IPS-NIHi11 (cell line): ENCODE data around the gene KLHDC10.
"Not testable (repeated sequence)": the region's sequence is repeated elsewhere in the genome, so short reads cannot be mapped to it uniquely, and the experiment has no call there.

ENCODE experiments used
- DNase-seq: peaks from one replicate; pipeline ENCODE4 v3.0.0; 2012; ENCODE audit warnings: mixed read lengths, low spot score

Gene KLHDC10

DNA sequence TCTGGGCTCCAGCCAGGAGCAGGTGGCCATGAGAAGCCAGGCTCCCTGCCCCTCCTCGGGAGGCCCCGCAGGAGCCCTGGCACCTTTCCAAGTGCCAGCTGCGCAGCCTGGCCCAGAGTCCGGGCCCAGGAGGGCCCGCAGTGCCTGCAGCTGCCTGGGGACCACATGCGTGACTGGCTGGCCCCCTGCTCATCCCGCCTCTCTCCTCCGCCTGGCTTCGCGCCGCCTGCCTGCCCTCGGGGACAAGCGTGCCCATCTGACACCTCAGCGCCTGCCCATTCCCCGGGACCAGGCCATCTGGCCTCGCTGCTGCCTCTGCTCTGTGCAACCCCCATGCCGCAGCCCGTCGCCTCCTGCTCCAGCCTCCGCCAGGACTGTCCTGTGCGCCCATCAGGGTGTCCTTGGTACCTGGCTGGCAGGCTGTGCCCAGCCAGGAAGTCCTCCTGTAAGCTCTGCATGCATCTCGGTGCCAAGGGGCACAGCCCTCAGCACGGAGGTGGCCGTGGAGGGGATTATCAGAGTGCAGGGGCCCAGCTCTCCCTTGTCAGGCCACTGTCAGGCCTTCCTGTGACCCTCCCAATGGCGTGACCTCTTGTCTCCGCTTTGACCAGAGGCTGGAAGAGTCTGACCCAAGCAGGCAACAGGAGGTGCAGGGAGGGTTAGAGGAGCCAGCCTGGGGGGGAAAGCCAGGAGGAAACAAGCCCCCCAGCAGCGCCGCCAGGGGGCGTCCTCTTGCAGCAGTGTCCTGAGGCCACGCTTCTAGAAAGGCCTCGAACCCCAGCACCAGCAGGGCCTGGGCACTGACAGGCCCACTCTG, 84.4 kb downstream of the KLHDC10 start:
- peak; percentile 81 for DNase-seq

DNA sequence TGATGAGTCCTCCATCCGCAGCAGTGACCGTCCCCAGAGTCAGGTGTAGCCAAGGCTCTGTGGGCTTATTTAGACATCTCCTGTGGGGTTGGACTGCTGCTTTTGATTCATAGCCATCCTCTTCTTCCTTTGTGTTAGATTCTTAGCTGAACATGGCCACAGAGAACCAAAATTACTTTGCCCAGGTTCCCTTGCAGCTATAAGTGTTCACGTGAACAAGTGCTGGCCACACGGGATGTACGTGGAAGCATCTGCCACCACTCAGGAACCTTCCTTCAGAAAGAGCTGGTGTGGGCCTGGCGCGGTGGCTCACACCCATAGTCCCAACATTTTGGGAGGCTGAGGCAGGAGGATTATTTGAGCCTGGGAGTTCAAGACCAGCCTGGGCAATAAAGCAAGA, 85.8 kb downstream of the KLHDC10 start:
- DNase-seq = no peak

DNA sequence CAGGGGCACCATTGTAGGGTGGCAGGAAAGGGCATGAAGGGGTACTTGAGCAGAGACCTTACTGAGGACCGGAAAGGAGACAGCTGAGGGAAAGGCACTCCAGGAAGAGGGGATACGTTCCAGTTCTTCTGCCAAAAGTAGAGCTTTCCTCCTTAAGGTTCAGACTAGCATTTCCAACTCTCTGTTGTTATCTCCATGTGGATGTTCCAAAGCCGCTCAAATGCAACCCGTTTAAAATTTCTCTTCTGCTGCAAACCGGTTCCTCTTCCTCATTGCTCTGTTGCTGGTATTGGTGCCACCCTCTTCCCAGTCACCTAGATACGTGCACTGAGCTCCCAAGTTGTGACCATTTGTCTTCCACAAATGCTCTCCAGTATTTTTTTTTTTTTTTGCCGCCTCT, 87.4 kb downstream of the KLHDC10 start:
- DNase-seq = no peak

DNA sequence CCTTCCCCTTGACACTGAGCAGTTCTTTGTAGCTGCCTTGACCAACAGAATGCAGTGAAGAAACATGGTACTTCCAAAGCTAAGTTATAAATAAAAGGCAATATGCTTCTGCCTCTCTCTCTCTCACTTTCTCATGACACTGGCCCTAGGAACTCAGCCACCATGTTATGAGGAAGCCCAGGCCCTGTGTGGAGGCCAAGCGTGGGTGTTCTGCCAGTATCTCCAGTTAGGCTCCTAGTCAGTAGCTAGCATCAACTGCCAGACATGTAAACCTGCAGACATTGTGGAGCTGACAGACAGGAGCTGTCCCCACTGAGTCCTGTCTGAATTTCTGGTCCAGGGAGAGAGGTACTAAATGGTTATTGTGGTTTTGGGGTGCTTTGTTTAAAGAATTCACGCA, 89.7 kb downstream of the KLHDC10 start:
- DNase-seq = no peak

DNA sequence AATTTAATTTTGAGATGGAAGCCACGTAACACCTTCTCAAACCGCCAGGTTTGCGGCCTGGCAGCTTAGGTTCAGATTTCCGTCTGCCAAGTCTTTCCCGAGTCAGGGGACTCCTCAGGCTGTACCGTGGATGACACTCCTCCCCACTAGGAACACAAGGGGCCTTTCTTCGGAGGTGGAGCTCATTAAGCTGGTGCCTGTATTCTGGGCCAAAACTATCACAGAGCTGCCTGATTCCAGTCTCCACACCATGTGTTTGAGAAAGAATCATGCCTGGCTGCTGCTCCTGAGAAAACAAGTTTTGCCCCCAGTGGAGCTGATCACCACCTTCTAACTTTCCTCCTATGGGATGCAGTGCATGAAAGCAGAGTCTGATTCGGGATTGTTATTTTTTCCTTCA, 90.1 kb downstream of the KLHDC10 start:
- DNase-seq = no peak

DNA sequence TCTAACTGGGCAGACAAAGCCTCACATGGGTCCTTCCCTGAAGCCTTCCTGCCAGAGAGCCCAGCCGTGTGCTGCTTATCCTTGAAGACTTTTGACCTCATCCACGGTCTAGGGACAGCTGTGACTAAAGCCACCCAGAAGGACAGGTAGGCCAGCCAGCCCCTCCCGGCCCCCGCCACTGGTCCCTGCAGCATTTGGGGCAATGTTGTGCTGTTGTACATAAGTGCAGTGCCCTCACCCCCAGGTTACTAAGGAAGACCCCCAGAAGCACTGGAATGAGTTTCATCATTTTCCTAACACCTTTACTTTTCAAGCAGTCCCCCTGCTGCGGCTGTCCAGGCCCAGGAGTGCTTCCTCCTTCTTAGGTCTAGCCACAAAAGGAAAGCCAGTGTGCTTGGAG, 91.9 kb downstream of the KLHDC10 start:
- no peak for DNase-seq

DNA sequence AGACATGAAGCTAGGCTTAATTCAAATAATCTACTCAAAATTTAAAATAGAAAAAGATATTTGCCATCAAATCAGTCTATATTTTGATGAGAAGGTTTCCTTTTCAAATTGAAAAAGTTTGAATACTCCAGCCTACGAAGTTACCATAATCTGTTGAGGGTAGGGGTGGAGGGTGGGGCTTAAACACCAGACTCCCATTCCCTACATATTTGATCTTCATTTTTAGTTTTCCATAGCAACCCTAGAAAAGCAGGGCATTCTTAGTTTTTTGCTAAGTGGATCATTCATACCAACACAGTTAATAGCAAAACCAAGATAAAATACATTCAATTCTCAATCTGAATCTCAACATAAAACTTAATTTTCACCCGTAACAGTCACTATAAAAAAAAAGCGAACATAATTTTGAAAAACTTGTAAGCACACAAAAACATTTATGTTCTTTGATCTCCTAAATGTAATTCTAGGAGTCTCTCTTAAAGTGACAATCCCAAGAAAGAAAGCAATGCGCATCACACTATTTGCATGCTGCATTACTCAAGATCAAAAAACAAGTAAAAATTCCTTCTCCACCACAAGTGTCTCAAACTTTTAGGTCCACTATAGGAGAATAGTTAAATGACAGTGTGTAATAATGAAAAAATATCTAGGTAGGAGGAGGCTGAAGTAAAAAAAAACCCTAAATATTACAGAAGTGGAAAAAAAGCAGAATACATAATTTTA, 104.1 kb downstream of the KLHDC10 start:
- no peak for DNase-seq

DNA sequence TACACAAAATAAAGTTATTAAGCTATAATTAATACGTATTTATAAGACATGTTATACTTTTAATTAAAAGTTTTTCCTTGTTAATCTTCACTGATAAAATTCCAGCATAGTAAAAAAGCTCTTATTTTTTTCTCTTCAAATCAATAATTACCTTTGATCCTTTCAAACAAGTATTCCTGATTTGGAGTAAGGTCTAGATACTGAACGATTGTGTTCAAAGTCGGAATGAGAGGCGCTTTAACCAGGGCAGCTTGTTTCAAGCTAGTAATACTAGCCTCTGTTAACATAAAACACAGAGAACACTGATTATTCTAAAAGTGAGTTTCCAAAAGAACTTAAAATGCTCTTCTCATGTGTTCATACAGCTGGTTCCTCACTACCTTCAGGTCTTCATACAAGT, 107.9 kb downstream of the KLHDC10 start:
- no peak for DNase-seq

DNA sequence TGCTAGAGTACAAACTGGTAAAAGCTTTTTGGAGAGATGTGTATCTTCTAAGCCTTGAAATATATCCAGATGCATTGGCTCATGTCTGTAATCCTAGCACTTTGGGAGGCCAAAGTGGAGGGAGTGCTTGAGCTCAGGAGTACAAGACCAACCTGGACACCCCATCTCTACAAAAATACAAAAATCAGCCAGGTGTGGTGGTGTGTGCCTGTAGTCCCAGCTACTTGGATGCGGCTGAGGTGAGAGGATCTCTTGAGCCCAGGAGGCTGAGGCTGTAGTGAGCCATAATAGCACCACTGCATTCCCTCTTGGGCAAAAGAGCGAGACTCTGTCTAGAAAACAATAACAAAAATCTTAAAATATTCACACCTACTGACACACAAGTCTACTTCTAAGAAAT, 109.3 kb downstream of the KLHDC10 start:
- no peak for DNase-seq

DNA sequence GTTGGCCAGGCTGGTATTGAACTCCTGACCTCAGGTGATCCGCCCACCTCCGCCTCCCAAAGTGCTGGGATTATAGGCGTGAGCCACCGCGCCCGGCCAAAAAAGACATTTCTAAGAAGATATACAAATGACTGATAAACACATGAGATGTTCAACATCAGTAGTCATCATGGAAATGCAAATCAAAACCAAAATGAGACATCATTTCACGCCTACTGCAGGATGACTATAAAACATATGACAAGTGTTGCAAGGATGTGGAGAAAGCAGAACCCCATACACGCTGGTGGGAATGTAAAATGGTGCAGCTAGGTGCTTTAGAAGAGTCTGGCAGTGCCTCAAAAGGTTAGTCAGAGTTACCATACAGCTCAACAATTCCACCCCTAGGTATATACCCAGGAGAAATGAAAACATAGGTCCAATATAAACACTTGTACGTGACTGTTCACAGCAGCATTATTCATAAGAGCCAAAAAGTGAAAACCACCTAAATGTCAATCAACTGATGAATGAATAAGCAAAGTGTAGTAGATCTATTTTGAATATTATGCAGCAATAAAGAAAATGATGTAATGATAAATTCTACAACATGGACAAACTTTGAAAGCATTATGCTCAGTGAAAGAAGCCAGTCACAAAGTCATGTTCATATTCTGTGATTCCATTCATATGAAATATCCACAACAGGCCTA, 110.4 kb downstream of the KLHDC10 start:
- no peak for DNase-seq

DNA sequence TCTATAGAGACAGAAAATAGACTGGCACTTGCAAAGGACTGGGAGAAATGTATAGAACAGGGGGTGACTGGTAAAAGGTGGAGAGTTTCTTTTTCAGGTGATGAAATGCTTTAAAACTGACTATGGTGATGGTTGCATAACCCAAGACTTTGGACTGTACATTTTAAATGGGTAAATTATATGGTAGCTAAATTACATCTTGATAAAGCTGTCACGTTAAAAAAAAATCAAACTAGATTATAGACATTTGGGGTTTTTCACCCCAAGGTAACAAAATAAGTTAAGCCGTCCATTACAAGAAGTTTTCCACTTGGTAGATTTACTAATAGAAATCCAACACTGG, 110.9 kb downstream of the KLHDC10 start:
- no peak for DNase-seq

DNA sequence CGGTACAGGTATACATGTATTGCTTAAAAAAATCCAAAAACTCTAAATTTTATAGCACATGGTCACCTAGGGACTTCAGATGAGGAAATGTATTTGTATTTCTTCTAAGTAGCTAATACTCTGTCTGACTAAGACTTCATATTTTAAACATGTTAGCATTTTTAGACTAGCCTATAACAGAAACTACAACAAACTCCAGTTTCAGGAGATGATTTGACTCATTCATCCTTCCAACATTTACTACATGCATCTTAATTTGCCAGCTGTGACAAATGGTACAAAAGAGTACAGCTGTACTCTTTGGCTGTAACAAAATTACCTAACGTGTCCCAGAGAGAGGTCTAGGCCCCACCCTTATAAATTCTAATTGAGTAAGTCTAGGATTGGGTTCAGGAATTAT, 112.7 kb downstream of the KLHDC10 start:
- no peak for DNase-seq

DNA sequence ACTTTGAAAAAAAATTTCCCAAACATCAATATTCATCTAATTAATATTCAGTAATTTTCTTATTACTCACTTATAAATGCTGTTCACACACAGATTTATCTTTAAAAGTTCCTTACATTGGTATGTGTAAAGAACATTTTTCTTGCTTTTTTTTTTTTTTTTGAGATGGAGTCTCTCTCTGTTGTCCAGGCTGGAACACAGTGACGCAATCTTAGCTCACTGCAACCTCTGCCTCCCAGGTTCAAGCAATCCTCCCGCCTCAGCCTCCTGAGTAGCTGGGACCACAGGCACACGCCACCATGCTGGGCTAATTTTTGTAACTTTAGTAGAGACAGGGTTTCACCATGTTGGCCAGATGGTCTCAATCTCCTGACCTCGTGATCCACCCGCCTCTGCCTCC, 114.0 kb downstream of the KLHDC10 start:
- not testable (repeated sequence) for DNase-seq
